Measurements from ENCODE around the gene CD82.

The CD82 gene

GRCh38 chr11:44518968-44519550 lies 46.4 kb upstream of the CD82 start:
- H3K9me3 ChIP-seq (ENCODE audit: control insufficient read depth, insufficient read depth, low read length), result no peaks in the 10 kb centered on the region
- no peaks in the 10 kb centered on the region for H3K4me1 ChIP-seq (ENCODE audit: control insufficient read depth, low read length)
- H3K9me2 ChIP-seq (replicated peaks; ENCODE audit: control insufficient read depth, low read length), result no peaks in the 10 kb centered on the region
- H3K27ac ChIP-seq (ENCODE audit: low read depth, low read length), result no peak overlapping the region
- H3K4me3 ChIP-seq (ENCODE audit: low read length), result no peak overlapping the region
- H4K20me1 ChIP-seq (ENCODE audit: control insufficient read depth, insufficient read depth, low read depth, low read length), result no peaks in the 10 kb centered on the region
- H3F3A ChIP-seq (ENCODE audit: control insufficient read depth, insufficient read depth), result no peaks in the 10 kb centered on the region
- TF ChIP-seq EZH2phosphoT487 (IDR thresholded peaks at IDR 0.05; ENCODE audit: borderline replicate concordance, low read length) (no peak), CTCF (IDR thresholded peaks at IDR 0.05; ENCODE audit: low read depth, low read length, poor library complexity, severe bottlenecking) (no peak)
- peaks cover 12% of the 10 kb centered on the region; the same call in 1 of the 2 replicates for H3K27me3 ChIP-seq (ENCODE audit: control insufficient read depth, low read length)
- H3K79me2 ChIP-seq (ENCODE audit: control insufficient read depth, low read length), result no peaks in the 10 kb centered on the region
- no peaks in the 10 kb centered on the region for H3K36me3 ChIP-seq (ENCODE audit: control insufficient read depth, low read length)
- H3K4me2 ChIP-seq (ENCODE audit: low read length), result no peak overlapping the region

- Histone ChIP-seq H3F3A (ENCODE audit: control insufficient read depth, insufficient read depth) (no peaks in the 10 kb centered on the region), H3K9me2 (replicated peaks; ENCODE audit: control insufficient read depth, low read length) (no peaks in the 10 kb centered on the region), H3K27me3 (ENCODE audit: control insufficient read depth, low read length) (peaks cover 12% of the 10 kb centered on the region; the same call in 1 of the 2 replicates), H3K4me1 (ENCODE audit: control insufficient read depth, low read length) (no peaks in the 10 kb centered on the region), H3K36me3 (ENCODE audit: control insufficient read depth, low read length) (no peaks in the 10 kb centered on the region), H3K9me3 (ENCODE audit: control insufficient read depth, insufficient read depth, low read length) (no peaks in the 10 kb centered on the region), H3K27ac (ENCODE audit: low read depth, low read length) (no peak overlapping the region), H3K4me2 (ENCODE audit: low read length) (no peak overlapping the region), H3K79me2 (ENCODE audit: control insufficient read depth, low read length) (no peaks in the 10 kb centered on the region), H4K20me1 (ENCODE audit: control insufficient read depth, insufficient read depth, low read depth, low read length) (no peaks in the 10 kb centered on the region), H3K4me3 (ENCODE audit: low read length) (no peak overlapping the region)
- no peak for TF ChIP-seq CTCF (IDR thresholded peaks at IDR 0.05; ENCODE audit: low read depth, low read length, poor library complexity, severe bottlenecking)
- no peak for TF ChIP-seq EZH2phosphoT487 (IDR thresholded peaks at IDR 0.05; ENCODE audit: borderline replicate concordance, low read length)
Observed at GRCh38 chr11:44519989-44520737, 45.3 kb upstream of the CD82 start.

GRCh38 chr11:44521148-44521547 lies 44.3 kb upstream of the CD82 start:
- H3K27ac ChIP-seq (ENCODE audit: low read depth, low read length), result no peak overlapping the region
- no peaks in the 10 kb centered on the region for H4K20me1 ChIP-seq (ENCODE audit: control insufficient read depth, insufficient read depth, low read depth, low read length)
- H3K27me3 ChIP-seq (ENCODE audit: control insufficient read depth, low read length), result peaks cover 8% of the 10 kb centered on the region; the same call in 1 of the 2 replicates
- no peak overlapping the region for H3K4me2 ChIP-seq (ENCODE audit: low read length)
- H3K9me3 ChIP-seq (ENCODE audit: control insufficient read depth, insufficient read depth, low read length), result no peaks in the 10 kb centered on the region
- H3K9me2 ChIP-seq (replicated peaks; ENCODE audit: control insufficient read depth, low read length), result no peaks in the 10 kb centered on the region
- no peaks in the 10 kb centered on the region for H3K4me1 ChIP-seq (ENCODE audit: control insufficient read depth, low read length)
- no peaks in the 10 kb centered on the region for H3F3A ChIP-seq (ENCODE audit: control insufficient read depth, insufficient read depth)
- H3K4me3 ChIP-seq (ENCODE audit: low read length), result no peak overlapping the region
- H3K79me2 ChIP-seq (ENCODE audit: control insufficient read depth, low read length), result no peaks in the 10 kb centered on the region
- H3K36me3 ChIP-seq (ENCODE audit: control insufficient read depth, low read length), result no peaks in the 10 kb centered on the region
- no peak for TF ChIP-seq CTCF (IDR thresholded peaks at IDR 0.05; ENCODE audit: low read depth, low read length, poor library complexity, severe bottlenecking)
- TF ChIP-seq EZH2phosphoT487 (IDR thresholded peaks at IDR 0.05; ENCODE audit: borderline replicate concordance, low read length), result no peak

Measured in DOHH2 (cell line).